Glutamatergic neuron (in vitro differentiated cells): Measurements from ENCODE around the gene HSPA12A. TPM values are rescaled to one million over a fixed set of nuclear protein-coding genes. Genes with fewer than 3 reads are reported as not detected.

Experiments used
- DNase-seq: peaks from one replicate; pipeline ENCODE4 v3.0.0; 2022
- H3K27ac Mint-ChIP-seq: one replicate; pipeline ENCODE4 v1.8.0; 2020; ENCODE audit warnings: mild to moderate bottlenecking, mixed read lengths, inconsistent platforms; ENCODE audit not compliant: unreplicated experiment
- H3K27me3 Mint-ChIP-seq: one replicate; pipeline ENCODE4 v1.8.0; 2020; ENCODE audit warnings: mild to moderate bottlenecking, moderate library complexity, mixed read lengths, inconsistent platforms; ENCODE audit not compliant: unreplicated experiment
- H3K36me3 Mint-ChIP-seq: one replicate; pipeline ENCODE4 v1.8.0; 2020; ENCODE audit warnings: mild to moderate bottlenecking, mixed read lengths, inconsistent platforms; ENCODE audit not compliant: unreplicated experiment
- H3K4me1 Mint-ChIP-seq: one replicate; pipeline ENCODE4 v1.8.0; 2020; ENCODE audit warnings: mild to moderate bottlenecking, low read depth, mixed read lengths, inconsistent platforms; ENCODE audit not compliant: unreplicated experiment
- H3K4me3 Mint-ChIP-seq: one replicate; pipeline ENCODE4 v1.8.0; 2020; ENCODE audit warnings: mild to moderate bottlenecking, mixed read lengths, inconsistent platforms; ENCODE audit not compliant: unreplicated experiment
- H3K9me3 Mint-ChIP-seq: one replicate; pipeline ENCODE4 v1.8.0; 2020; ENCODE audit warnings: mild to moderate bottlenecking, moderate library complexity, mixed read lengths, inconsistent platforms; ENCODE audit not compliant: unreplicated experiment
- CTCF ChIP-seq: fragments of 200-600 bp; sonication (generic); IDR thresholded peaks from one replicate; pipeline ENCODE4 v1.5.0; 2021; ENCODE audit not compliant: partially characterized antibody, unreplicated experiment
- total RNA-seq: library from RNA; stranded (reverse); fragmentation: NEBNext Ultra II Directional; extraction: Animal tissue kit (Norgen Biotek cat#: 25700); gene quantifications from one replicate; pipeline ENCODE4 v1.2.1, GENCODE V29; 2021; ENCODE audit not compliant: unreplicated experiment

The HSPA12A gene
- total RNA-seq, 1 donor from 2014 or later: 75.0 TPM

GRCh38 chr10:116771101-116771958 is 29.0 kb upstream of the HSPA12A start:
- peaks cover 8% of the 10 kb centered on the region for H3K9me3 Mint-ChIP-seq
- no peak for TF ChIP-seq CTCF
- no peak overlapping the region for H3K27ac Mint-ChIP-seq
- DNase-seq: no peak
- peaks cover 13% of the 10 kb centered on the region for H3K4me1 Mint-ChIP-seq
- no peak overlapping the region for H3K4me3 Mint-ChIP-seq
- peaks cover 12% of the 10 kb centered on the region for H3K36me3 Mint-ChIP-seq
- H3K27me3 Mint-ChIP-seq: peaks cover 12% of the 10 kb centered on the region

- H3K27ac Mint-ChIP-seq: no peak overlapping the region
- DNase-seq: no peak
These were observed 27.9 kb upstream of the HSPA12A start for GRCh38 chr10:116770281-116770680.

GRCh38 chr10:116769791-116770190 is 27.4 kb upstream of the HSPA12A start:
- TF ChIP-seq CTCF: no peak
- Mint-ChIP-seq H3K4me1 (peaks cover 13% of the 10 kb centered on the region), H3K36me3 (peaks cover 15% of the 10 kb centered on the region), H3K27me3 (peaks cover 12% of the 10 kb centered on the region), H3K27ac (no peak overlapping the region), H3K9me3 (peaks cover 5% of the 10 kb centered on the region), H3K4me3 (no peak overlapping the region)
- DNase-seq: no peak

More at GRCh38 chr10:116770281-116770680, 27.9 kb upstream of the HSPA12A start:
- peaks cover 12% of the 10 kb centered on the region for H3K36me3 Mint-ChIP-seq
- H3K27me3 Mint-ChIP-seq: peaks cover 12% of the 10 kb centered on the region
- peaks cover 13% of the 10 kb centered on the region for H3K4me1 Mint-ChIP-seq
- H3K4me3 Mint-ChIP-seq: no peak overlapping the region
- TF ChIP-seq CTCF: no peak
- H3K9me3 Mint-ChIP-seq: peaks cover 5% of the 10 kb centered on the region

- Mint-ChIP-seq H3K9me3 (peaks cover 5% of the 10 kb centered on the region), H3K27me3 (peaks cover 12% of the 10 kb centered on the region), H3K4me3 (no peak overlapping the region), H3K4me1 (peaks cover 13% of the 10 kb centered on the region), H3K36me3 (peaks cover 17% of the 10 kb centered on the region), H3K27ac (no peak overlapping the region)
- DNase-seq: no peak
- TF ChIP-seq CTCF: no peak
These were observed 27.0 kb upstream of the HSPA12A start for GRCh38 chr10:116769368-116769767.

- TF ChIP-seq CTCF: no peak
- no peak overlapping the region for H3K27ac Mint-ChIP-seq
- no peak overlapping the region for H3K4me3 Mint-ChIP-seq
- peaks cover 17% of the 10 kb centered on the region for H3K36me3 Mint-ChIP-seq
- H3K27me3 Mint-ChIP-seq: peaks cover 12% of the 10 kb centered on the region
- H3K4me1 Mint-ChIP-seq: peaks cover 13% of the 10 kb centered on the region
- peaks cover 5% of the 10 kb centered on the region for H3K9me3 Mint-ChIP-seq
- no peak for DNase-seq
These were observed 26.4 kb upstream of the HSPA12A start for GRCh38 chr10:116768786-116769185.
